IPS-NIHi7 (cell line): ENCODE results near the gene TAF3.

Experiments
- DNase-seq: peaks from one replicate; pipeline ENCODE4 v3.0.0; 2012; ENCODE audit warnings: mixed read lengths; ENCODE audit errors: extremely low spot score

The TAF3 gene

DNA sequence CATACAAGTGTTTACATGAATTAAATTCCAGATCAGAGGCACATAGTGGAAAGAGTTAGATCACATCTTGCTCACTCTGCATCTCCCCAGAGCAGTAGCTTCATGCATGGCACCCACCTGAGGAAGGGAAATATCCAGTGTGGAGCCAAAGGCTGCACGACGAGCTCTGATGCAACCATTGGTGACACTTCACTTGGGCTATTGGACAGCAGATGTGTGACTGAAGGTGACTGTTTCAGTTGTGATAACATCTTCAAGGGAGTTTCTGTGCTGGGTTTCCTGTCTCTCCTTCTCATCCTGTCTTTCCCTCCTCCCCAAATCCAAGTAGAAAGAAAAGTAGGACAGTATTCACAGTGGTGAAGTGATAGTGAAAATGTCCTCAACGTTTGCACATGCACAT lies 115.0 kb downstream of the TAF3 start:
- no peak for DNase-seq

DNA sequence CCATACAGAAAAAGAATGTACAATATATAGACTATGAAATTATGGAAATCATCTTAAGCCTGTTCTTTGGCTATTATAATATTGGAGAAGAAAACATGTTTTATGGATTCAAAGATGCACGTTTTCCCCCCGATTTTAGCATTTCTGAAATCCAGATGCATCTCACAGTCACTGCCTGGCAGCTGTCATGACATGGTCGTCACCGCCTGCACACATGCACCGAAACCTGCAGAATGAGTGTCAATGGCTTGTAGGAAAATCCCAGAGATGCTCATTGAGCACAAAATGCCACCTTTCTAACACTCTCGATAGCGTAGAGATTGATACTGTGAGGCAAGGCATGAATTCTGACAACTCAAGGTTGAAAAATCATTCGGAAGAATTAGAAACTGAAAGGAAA lies 115.5 kb downstream of the TAF3 start:
- no peak for DNase-seq

DNA sequence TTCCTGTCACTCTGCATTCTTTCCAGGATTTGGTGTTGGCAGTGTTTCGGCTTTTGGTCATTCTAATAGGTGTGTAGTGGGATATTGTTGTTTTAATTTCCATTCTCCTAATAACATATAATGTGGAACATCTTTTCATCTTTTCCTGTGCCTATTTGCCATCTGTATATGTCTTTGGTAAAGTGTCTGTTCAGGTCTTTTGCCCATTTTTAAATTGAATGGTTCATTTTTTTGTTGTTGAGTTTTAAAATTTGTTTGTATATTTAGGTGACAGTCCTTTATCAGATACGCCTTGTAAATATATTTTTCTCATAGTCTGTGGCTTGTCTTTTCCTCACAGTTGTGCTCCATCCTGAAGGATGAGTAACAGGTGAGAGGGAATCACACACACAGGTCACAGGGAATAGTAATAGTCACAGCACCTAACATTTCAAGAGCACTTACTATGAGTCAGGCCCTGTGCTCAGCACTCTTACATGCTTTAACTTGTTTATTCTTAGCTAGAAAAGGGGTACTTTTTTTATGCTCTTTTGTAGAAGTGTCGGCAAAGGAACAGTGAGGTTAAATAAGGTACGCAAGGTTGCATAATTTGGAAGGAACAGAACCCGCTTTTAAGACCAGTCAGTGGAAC lies 119.1 kb downstream of the TAF3 start:
- no peak for DNase-seq

DNA sequence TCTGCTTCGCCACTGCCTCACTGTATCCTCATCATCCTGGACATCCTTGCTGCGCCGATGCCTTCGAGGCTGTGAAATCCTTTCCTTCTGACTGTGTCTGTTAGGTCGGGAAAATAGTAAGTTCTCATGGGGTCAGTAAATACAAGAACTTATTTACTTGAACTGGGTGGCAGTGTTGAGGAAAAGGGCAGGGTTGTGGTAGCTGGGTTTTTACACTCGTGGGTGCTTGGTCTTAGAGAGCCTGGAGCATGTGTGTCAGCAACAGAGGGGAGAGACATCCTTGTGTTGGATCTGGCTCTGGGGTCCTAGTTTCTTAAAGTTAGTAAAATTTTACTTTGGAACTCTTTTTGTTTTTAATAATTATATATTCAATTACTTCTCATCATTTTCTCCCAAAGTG lies 123.3 kb downstream of the TAF3 start:
- no peak for DNase-seq

DNA sequence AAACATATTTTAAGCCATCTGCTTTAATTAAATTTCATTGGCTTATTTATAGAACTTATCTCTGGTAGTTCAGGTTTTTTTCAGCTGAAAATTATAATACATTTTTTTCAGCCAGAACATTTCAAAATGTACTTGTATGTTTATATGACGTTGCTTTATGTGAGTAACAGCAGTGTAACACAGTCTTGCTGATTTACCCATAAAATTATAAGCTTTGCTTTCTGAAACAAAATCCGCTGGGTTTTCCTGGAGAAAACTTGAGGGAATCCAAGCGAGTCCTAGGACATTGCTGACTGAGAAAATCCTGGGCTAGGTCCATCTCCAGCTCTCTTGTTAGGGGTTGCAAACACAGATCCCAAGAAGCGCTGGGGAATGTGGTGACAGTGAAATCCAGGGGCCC lies 124.0 kb downstream of the TAF3 start:
- DNase-seq = no peak

DNA sequence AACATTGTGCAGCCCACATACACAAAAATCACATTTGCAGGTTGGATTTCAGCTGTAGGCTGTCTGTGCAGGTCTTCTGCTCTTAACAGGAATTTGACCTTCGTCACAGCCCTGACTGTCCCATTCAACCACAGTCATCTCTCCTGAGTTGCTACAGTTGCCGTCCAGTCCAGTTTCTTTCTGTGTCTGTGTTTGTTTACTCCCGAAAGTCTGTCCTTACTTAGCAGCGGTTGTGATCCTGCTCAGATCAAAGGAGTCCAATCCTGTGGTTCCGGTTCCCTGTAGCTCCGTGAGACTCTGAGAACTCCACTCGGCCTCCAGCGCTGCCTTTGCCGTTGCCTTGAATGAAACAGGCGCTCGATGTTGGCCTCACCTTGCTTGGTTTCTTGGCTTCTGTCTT lies 124.6 kb downstream of the TAF3 start:
- no peak for DNase-seq

DNA sequence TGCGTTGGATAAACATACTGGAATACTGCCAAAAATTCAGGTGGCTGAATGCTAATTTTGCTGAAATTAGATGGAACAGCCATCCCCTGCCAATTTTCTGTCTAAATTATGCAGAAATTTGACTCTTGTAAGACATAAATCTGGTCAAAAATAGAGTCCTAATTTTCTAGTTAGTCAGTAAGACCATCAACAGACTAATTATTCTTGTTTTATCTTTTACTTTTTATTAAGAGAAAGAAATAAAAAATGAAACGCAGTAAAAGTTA lies 125.8 kb downstream of the TAF3 start:
- DNase-seq = no peak

DNA sequence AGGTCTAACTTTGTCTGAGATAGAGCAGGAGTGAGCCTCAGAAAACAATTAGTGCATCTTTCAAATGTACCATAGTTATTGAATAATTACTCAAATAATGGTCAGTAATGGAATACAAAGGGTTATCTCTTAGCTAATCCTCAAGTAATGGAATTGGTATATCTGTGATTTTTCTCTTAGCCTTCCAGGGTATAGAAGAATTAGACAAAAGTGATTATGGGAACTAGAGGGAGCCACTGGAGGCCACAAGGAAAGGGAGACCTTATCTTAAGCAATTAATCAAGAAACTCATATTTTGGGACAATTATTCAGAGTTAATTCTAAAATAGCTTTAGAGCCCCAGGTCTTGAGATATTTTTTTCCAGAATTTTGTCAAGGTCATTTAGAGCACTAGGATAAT lies 126.2 kb downstream of the TAF3 start:
- DNase-seq = no peak

DNA sequence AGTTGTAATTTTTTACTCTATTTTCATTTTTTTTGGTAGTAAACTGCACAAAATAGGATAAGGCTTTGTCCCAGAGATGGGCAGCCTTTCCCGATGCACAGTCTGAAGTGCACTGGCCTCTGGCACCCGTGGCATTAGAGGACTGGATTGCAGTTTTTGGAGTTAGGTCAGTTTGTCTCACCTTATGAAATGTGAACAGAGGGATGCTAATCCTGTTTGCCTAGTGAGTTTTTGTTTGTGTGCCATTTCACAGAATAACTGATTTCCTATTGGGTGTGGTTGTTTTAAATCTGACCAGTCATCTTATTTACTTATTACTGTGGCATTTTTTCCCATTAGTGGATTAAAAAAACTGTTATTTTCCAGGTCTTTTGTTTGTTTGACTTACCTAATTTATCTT lies 126.7 kb downstream of the TAF3 start:
- DNase-seq = no peak

DNA sequence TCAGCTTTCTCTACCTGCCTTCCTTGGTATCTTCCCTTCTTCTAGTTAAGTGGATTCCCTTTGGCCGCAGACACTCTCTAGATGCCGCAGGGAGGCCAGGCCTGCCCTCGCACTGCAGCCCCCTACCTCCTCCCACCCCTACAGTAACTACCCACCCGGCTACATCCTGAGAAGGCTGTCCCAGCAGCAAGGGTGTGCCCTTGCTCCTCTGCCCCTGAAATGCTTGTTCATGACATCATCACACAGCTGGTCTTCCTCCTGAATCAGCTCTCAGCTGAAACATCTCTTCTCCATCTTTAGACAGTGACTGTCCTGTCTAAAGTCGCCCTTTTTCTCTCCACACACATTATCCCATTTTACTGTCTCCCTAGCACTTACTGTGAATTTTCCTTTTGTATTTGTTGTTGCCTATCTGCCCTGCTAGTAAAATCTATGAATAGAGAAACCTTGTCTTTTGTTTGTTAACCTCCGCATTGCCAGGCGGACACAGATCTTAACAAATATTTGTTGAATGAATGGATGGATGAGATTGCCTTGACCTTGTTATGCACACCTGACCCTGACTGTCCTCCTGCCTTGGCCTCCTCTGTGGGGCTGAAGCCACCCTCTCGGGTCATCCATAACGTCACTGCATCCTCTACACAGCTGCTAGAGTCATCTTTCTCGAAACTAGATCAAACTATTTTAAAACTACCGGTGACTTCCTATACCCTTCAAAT lies 127.3 kb downstream of the TAF3 start:
- peak; percentile 46 for DNase-seq

DNA sequence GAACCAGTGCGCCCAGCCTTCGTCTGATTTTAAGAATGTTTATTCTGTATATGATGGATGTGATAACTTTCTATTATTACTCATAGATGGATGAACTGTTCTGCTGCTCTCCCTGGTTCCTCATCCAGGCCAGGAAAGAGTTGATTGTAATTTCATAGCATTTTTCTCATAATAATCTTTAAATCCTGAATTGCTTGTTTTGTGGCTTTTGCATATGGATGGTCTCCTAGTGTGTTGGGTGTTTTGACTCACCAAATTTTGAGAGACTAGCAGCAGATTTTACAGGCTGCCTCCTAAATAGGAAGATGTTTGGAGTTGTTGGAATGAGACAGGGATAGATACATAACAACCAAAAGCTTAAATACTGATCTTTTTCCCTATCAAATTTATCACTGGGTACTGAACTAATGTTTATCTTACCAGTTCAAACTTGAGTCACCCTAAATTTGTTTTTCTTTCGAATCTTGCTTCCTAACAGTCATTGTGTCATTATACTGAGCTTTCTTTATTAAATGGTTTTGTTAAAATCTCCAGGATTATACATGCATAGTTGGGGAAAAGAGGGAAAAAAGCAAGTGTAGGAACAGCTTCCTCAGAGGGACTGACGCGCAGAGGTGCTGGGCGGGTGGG lies 130.2 kb downstream of the TAF3 start:
- DNase-seq = no peak

DNA sequence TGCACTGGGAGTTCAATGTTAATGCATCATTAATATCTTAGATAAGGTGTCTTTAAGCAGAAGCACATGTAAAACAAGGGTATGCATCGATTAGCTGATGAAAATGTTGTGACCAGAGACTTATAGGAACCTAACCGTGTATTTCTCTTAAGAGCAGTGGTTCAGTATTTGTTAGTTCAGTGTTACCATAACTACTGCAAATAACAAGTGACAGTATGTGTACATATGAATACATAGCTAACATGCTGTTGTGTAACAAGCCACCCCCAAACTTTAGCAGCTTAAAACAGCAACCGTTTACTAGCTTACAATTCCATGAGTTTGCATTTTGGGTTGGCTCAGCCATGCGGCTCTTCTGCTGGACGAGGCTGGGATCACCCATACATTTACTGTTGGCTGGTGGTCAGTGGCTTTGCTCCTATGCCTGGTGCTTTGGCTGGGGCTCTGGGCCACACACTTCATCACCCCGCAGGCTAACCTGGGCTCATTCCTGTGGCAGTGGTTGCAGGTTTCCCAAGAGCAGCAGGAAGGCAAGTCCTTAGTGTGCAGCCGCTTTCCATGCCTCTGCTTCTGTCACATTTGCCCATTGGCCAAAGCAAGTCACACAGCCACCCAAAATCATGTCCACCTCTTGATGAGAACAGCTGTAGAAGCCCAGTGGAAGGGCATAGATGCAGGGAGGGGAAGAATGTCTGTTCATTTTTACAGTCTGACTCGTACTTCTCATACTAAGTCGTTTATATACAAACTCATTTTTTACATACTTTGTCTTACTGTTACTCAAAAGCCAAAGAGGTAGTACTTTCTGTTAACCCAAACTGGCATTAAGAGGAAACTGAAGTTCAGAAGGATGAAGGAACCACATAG lies 132.9 kb downstream of the TAF3 start:
- DNase-seq = no peak

DNA sequence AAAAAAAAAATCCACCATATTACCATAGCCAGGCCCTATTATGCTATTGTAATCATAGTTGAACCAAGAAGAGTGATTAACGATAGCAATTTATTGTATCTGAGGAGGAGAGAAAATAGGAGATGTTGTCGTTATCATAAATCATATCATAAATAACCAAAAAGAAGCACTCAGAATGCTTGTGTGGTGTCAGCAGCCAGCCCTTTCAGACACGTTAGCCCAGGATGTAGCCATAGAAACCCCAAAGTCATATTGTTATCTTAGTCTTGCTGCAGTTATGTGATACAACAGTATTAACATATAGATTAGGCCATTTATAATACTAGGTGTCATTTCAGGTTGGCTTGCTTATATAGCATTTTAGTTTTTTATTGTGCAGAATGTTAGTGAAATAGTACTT lies 134.0 kb downstream of the TAF3 start:
- no peak for DNase-seq

DNA sequence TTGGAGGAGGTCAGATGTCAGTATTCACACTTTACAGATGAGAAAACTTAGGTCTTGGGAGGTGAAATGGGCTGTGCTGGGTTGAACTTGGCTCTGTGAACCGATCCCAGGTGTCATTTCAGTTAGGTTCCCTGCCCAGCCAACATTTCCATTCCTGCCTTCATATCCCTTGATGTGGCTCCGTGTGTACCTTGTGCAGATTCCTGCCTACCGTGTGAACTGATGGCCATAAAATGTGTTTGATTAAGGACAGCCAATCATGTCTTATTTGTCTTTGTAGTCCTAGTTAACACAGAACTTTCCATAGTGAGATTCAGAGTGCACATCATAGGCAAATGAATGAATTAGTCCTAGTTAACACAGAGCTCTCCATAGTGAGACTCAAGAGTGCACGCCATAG lies 135.1 kb downstream of the TAF3 start:
- DNase-seq = no peak

DNA sequence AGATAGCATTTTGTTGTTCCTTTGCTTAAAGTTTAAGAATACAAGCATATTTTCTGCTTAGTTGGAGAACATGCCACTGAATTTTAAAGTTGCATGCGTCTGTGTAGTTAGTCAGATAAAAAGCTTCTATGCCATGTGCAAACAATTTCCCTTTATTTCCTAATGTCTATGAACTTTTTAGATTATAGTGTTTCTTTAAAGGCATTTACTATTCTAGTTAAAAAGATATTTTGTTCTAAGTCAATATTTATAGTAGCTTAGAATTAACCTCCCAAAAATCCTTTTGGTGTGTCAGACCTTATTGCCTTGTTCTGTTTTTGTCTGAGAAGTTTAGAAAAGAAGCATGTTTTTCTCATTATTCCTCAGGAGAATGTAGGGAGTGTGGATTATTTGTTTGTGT lies 137.1 kb downstream of the TAF3 start:
- no peak for DNase-seq

DNA sequence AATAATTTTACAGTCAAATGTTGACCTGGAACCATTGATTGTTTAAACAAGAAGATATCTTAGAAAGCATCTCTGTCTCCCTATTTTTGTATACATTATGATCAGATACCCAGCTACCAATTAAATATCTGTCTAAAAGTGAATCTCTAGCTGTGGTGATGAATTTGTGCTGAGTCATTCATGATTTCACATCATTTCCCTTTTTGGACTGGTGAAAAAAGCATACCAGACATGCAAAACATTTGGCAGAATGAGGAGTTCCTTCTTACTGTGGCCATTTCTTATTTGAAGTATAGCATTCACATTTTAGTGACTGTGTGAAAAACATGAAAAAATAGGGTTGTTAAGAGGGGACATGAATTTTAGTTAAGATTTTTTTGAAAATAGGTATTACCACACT lies 138.2 kb downstream of the TAF3 start:
- DNase-seq = no peak

DNA sequence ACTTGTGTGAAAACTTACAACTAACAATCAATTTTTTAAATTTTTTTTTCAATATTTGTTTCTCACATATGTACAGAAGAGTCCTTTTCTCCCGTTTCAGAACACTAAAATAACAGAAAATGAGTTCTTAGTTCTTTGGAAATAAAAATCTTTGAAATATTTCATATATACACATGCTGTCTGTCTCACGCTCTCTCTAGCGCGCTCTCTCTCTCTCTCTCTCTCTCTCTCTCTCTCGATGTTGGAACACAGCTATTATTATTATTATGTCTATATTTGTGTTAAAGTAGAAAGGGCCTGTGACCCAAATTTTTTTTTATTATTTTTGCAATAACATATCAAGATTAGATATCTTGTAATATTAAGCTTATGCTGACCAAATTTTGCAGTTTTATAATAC lies 139.3 kb downstream of the TAF3 start:
- DNase-seq = no peak

DNA sequence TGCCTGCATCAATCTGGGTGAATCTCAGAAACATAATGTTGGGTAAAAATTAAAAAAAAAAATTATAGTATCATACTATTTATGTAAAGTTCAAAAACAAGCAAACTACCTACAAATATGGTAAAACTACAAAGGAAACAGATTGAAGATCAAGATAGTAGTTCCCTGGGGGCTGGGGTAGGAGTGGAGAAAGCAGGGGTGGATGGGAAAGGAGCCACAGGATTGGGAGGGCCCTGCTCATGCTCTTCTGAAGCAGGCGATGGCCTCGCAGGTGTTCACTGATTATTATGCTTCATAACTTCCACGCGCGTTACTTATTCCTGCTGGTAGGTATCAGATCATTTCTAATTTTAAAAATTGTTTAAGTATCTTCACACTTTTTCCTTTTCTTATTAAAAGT lies 140.1 kb downstream of the TAF3 start:
- no peak for DNase-seq

DNA sequence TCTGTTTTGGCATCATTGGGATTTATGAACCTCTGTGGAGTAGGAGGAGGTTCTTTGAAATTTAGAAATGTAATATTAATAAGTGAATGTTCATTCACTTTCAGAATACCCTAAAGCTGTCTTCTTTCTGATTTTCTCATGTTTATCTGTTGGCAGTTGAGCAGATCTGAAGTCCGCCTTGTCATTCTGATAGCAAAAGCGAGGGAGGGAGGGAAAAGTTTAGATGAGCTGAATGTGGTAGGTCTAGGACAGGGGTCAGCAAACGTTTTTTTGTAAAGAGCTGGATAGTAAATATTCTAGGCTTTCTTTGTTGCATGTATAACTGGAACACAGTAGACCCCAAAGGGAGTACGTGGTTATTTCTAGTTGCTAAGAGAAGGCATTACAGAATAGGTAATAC lies 141.8 kb downstream of the TAF3 start:
- DNase-seq = no peak

DNA sequence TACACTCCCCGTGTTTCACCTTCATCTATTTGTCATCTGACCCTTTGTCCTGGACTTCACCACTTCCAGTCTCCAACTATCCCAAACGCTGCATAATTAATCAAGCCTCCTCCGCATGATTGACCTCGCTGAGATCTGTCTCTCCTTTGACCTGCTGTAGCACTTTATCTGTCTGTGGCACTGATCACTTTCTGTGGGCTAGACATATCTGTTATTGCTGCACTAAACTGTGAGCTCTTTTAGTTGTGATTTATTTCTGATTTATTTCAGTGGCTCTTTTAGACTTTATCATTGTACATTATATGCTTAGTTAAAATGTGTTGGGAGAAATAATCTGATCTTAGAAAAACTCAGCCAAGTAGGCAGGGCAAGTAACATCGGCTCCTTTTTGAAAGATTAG lies 144.3 kb downstream of the TAF3 start:
- no peak for DNase-seq

DNA sequence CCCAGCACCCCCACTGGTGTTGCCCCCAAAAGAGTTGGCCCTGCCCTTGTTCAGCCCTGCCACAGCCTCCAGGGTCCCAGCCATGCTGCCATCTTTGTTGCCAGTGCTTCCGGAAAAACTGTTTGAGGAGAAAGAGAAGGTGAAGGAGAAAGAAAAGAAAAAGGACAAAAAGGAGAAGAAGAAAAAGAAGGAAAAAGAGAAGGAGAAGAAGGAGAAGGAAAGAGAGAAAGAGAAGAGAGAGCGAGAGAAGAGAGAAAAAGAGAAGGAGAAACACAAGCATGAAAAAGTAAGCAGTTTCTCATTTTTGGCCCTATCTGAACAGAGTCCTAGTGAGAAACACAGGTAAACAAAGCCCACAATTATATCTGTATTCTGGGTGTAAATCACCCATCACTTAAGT lies 147.2 kb downstream of the TAF3 start:
- no peak for DNase-seq

DNA sequence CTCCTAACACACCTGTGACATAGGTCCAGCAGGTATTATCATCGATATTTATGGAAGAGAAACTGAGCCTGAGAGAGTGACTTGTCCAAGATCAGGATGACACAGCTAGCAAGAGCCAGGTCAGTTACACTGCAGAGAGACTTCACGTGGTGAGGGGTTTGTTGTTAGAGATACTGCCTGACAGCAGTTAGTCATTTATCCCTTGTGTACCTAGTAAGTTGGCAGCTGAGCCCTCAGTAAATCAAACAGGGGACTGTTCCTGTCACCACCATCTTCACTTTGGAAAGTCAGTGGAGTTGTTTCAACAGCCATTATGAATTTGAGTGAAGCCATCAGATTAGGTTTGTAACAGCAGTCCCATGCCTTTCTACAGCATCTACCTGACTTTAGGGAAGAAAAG lies 148.7 kb downstream of the TAF3 start:
- DNase-seq = no peak
